Lung (tissue), 12 donors: ENCODE data around the gene TSPAN32. TPM values are rescaled to one million over a fixed set of nuclear protein-coding genes. Genes with fewer than 3 reads are reported as not detected.

ENCODE experiments used
- ATAC-seq: fragments of 200-7000 bp; cut with Tn5 transposase; one replicate; pipeline ENCODE4 v1.9.1; 2020; ENCODE audit warnings: moderate number of reproducible peaks; ENCODE audit not compliant: insufficient read depth, low FRiP score
- DNase-seq, 3 donors: peaks; one replicate each; pipeline ENCODE4 v3.0.0-alpha.2; 2013 to 2017
- H3K27ac ChIP-seq, 2 donors: one replicate each; pipeline ENCODE4 v1.5.1; 2013; ENCODE audit warnings: mild to moderate bottlenecking in 2 of 2, moderate library complexity in 2 of 2, control low read depth in 1 of 2, inconsistent platforms in 1 of 2, low read depth in 1 of 2, low read length in 1 of 2
- H3K27me3 ChIP-seq, 3 donors: one replicate each; pipeline ENCODE4 v1.5.1; 2013; ENCODE audit warnings: low read length in 2 of 3; ENCODE audit not compliant: control insufficient read depth in 3 of 3, insufficient read depth in 3 of 3
- H3K36me3 ChIP-seq, 4 donors: one replicate each; pipeline ENCODE4 v1.5.1; 2013; ENCODE audit warnings: low read length in 4 of 4, mild to moderate bottlenecking in 1 of 4, moderate library complexity in 1 of 4; ENCODE audit not compliant: control insufficient read depth in 4 of 4, insufficient read depth in 4 of 4
- H3K4me1 ChIP-seq, 5 donors: one replicate each; pipeline ENCODE4 v1.5.1; 2013; ENCODE audit warnings: low read length in 5 of 5, mild to moderate bottlenecking in 2 of 5, moderate library complexity in 1 of 5; ENCODE audit not compliant: control insufficient read depth in 5 of 5, insufficient read depth in 5 of 5
- H3K4me3 ChIP-seq: one replicate; pipeline ENCODE4 v1.5.1; 2013; ENCODE audit warnings: mild to moderate bottlenecking, control low read depth, moderate library complexity
- H3K9ac ChIP-seq, 2 donors: one replicate each; pipeline ENCODE4 v1.5.1; 2013; ENCODE audit warnings: low read length in 2 of 2, control low read depth in 1 of 2; ENCODE audit not compliant: insufficient read depth in 1 of 2
- H3K9me3 ChIP-seq, 4 donors: one replicate each; pipeline ENCODE4 v1.5.1; 2013; ENCODE audit warnings: low read length in 3 of 4, mild to moderate bottlenecking in 1 of 4, moderate library complexity in 1 of 4; ENCODE audit not compliant: control insufficient read depth in 4 of 4, insufficient read depth in 3 of 4
- CTCF ChIP-seq: IDR thresholded peaks from 2 replicates; pipeline ENCODE4 v1.5.1; 2012; ENCODE audit warnings: mild to moderate bottlenecking; ENCODE audit errors: control extremely low read depth, extremely low read depth
- WGBS, 2 donors: extraction: QIAGEN DNeasy Blood & Tissue Kit; methylation state at CpG; one replicate each; pipeline ENCODE4 v1.1.7; 2013; 5-methylcytosine and 5-hydroxymethylcytosine counted together
- polyA plus RNA-seq, 2 donors: library from polyadenylated mRNA; stranded (reverse); fragments of 200-250 nt; gene quantifications; one replicate each; pipeline ENCODE4 v1.2.1, GENCODE V29; 2013
- total RNA-seq, 2 donors: library from RNA; depleted of rRNA in 1 of 2; stranded (reverse); fragments of >200 nt in 1 of 2; gene quantifications; one replicate each; pipeline ENCODE4 v1.2.1, GENCODE V29; 2014 to 2021
- donor health status: control.
- donor health status: control.
- donor health status: Bipolar disorder and iron deficiency.
- donor health status: healthy.
- donor health status: DM: yes; HTN: yes; CAD: no.

TSPAN32 gene
- total and polyA plus RNA-seq, 4 donors, result 6.1 to 7.6 (median 7.1) TPM

GRCh38 chr11:2256951-2257700 lies 44.7 kb upstream of the TSPAN32 start:
- no peak for TF ChIP-seq CTCF
- DNase-seq, result no peak
- no peaks in the 10 kb centered on the region for H3K36me3 ChIP-seq
- no peak overlapping the region for H3K4me3 ChIP-seq
- WGBS, 2 donors, result 81 to 88% methylated on average over 30 to 31 of the region's 31 CpGs
- no peak overlapping the region for H3K27ac ChIP-seq
- no peak overlapping the region for H3K9ac ChIP-seq
- no peaks in the 10 kb centered on the region for H3K4me1 ChIP-seq
- no peaks in the 10 kb centered on the region for H3K27me3 ChIP-seq
- no peaks in the 10 kb centered on the region for H3K9me3 ChIP-seq
- ATAC-seq, result no peak

- H3K9me3 ChIP-seq, result no peaks in the 10 kb centered on the region
- DNase-seq, result peak in 1 of 3 donors; percentile 9
- no peaks in the 10 kb centered on the region for H3K27me3 ChIP-seq
- no peak overlapping the region for H3K9ac ChIP-seq
- H3K27ac ChIP-seq, result no peak overlapping the region
- no peaks in the 10 kb centered on the region for H3K4me1 ChIP-seq
- WGBS, 2 donors, result 92 to 94% methylated on average over 29 of the region's 29 CpGs
- no peak overlapping the region for H3K4me3 ChIP-seq
- no peak for ATAC-seq
- TF ChIP-seq CTCF, result no peak
- H3K36me3 ChIP-seq, result no peaks in the 10 kb centered on the region
These were observed 43.0 kb upstream of the TSPAN32 start for GRCh38 chr11:2258501-2259465.

- H3K9me3 ChIP-seq, result no peaks in the 10 kb centered on the region
- H3K36me3 ChIP-seq, result no peaks in the 10 kb centered on the region
- H3K27ac ChIP-seq, result no peak overlapping the region
- H3K4me1 ChIP-seq, result no peaks in the 10 kb centered on the region
- no peak for ATAC-seq
- TF ChIP-seq CTCF, result no peak
- no peaks in the 10 kb centered on the region for H3K27me3 ChIP-seq
- H3K4me3 ChIP-seq, result no peak overlapping the region
- H3K9ac ChIP-seq, result no peak overlapping the region
- no peak for DNase-seq
- WGBS, 2 donors, result 85 to 89% methylated on average over 8 of the region's 8 CpGs
These were observed 42.4 kb upstream of the TSPAN32 start for GRCh38 chr11:2259466-2259830.
